Neural progenitor cell (in vitro differentiated cells): Measurements from ENCODE around the gene RAB31.

Experiments
- CTCF ChIP-seq: fragments of 200-600 bp; sonication (generic); IDR thresholded peaks from 2 replicates; pipeline ENCODE4 v1.5.1; 2017; ENCODE audit warnings: antibody characterized with exemption, mild to moderate bottlenecking
- EZH2 ChIP-seq: fragments of 200-600 bp; sonication (generic); IDR thresholded peaks from 2 replicates; pipeline ENCODE4 v1.6.1; 2017; ENCODE audit warnings: antibody characterized with exemption, mild to moderate bottlenecking, moderate library complexity

- no peak for TF ChIP-seq CTCF
- no peak for TF ChIP-seq EZH2
Measured at GRCh38 chr18:9669016-9669415, 39.1 kb upstream of the RAB31 start.
